Measurements from ENCODE around the gene MMS22L.

MMS22L gene

DNA sequence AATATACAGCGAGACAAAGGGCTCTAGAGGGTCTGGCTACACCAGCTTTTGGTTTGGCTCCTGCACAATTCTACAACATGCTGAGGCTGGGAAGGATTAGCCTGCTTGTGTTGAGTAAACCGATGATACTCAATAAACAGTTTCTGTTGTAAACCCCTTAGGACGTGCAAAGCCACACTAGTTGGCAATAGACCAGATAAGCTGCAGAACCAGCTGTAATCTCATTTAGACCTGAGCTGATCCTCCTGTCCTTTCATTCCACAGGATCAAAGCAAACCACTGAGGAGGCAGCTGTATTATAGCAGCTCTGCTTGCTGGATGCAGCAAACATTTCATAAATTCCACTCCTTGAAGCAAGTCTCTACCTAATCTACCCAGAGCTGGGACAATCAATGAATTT, 79.7 kb downstream of the MMS22L start:
- no peak overlapping the region for H2BK15ac ChIP-seq (replicated peaks; ENCODE audit: low read depth)
- peak; percentile 75 for DNase-seq
- no peaks in the 10 kb centered on the region for H3K79me1 ChIP-seq (ENCODE audit: low read length)
- H3K4me2 ChIP-seq (ENCODE audit: low read length), result no peak overlapping the region
- no peak overlapping the region for H2AK5ac ChIP-seq (ENCODE audit: low read length)
- H3K23ac ChIP-seq (ENCODE audit: low read length), result no peak overlapping the region
- no peak overlapping the region for H4K8ac ChIP-seq (ENCODE audit: low read depth, low read length)
- no peak overlapping the region for H4K5ac ChIP-seq (ENCODE audit: low read length)
- H3K4me3 ChIP-seq (ENCODE audit: low read length), result no peak overlapping the region
- no peak overlapping the region for H2BK120ac ChIP-seq (ENCODE audit: low read depth, low read length)
- no peaks in the 10 kb centered on the region for H3K79me2 ChIP-seq (ENCODE audit: control insufficient read depth, insufficient read depth, low read length)
- no peak overlapping the region for H3K4ac ChIP-seq (ENCODE audit: low read depth, low read length)
- no peak overlapping the region for H3K18ac ChIP-seq (ENCODE audit: low read length)
- H3K9ac ChIP-seq (ENCODE audit: low read length), result no peak overlapping the region
- H3K36me3 ChIP-seq (ENCODE audit: control insufficient read depth, insufficient read depth, low read length), result no peaks in the 10 kb centered on the region
- no peak overlapping the region for H2BK5ac ChIP-seq (ENCODE audit: low read length)
- H3K4me1 ChIP-seq (ENCODE audit: control insufficient read depth, low read depth, low read length), result no peaks in the 10 kb centered on the region
- no peak overlapping the region for H3K56ac ChIP-seq (ENCODE audit: low read length)
- no peaks in the 10 kb centered on the region for H3K27me3 ChIP-seq (ENCODE audit: insufficient read depth, low read length, poor library complexity)
- whole genome bisulfite sequencing (ENCODE audit: extremely low coverage, insufficient coverage, low lambda C conversion rate), result no CpG with 5 or more reads among the region's 3 CpGs
- no peak overlapping the region for H3K27ac ChIP-seq (ENCODE audit: low read depth, low read length)

DNA sequence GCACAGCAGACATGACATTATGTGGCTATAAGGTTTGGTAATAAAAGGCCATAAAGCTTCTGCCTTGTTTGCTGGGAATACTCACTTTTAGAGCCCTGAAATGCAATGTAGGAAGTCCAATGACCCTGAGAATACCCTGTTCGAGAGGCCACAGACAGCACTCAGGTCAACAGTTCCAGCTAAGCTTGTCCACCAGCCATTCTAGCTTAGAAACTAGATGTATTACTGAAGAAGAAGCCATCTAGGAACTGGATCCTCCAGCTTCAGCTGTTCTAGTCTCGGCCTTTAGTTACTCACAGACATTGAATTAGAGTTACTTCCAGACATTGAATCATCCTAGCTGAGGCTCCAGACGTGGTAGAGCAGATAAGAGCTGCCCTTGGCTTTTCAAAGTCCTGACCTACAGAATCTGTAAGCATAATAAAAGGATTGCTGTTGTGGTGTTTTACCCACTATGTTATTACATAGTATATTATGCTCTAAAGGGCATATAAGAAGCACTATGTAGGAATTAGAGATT, 84.9 kb downstream of the MMS22L start:
- no peaks in the 10 kb centered on the region for H3K79me2 ChIP-seq (ENCODE audit: control insufficient read depth, insufficient read depth, low read length)
- no peak overlapping the region for H3K4ac ChIP-seq (ENCODE audit: low read depth, low read length)
- no peak overlapping the region for H2BK5ac ChIP-seq (ENCODE audit: low read length)
- H3K4me3 ChIP-seq (ENCODE audit: low read length), result no peak overlapping the region
- no peak overlapping the region for H2BK120ac ChIP-seq (ENCODE audit: low read depth, low read length)
- no peak overlapping the region for H3K4me2 ChIP-seq (ENCODE audit: low read length)
- WGBS (ENCODE audit: extremely low coverage, insufficient coverage, low lambda C conversion rate), result no CpG with 5 or more reads among the region's 3 CpGs
- H3K9ac ChIP-seq (ENCODE audit: low read length), result no peak overlapping the region
- no peaks in the 10 kb centered on the region for H3K27me3 ChIP-seq (ENCODE audit: insufficient read depth, low read length, poor library complexity)
- H3K56ac ChIP-seq (ENCODE audit: low read length), result no peak overlapping the region
- no peak overlapping the region for H2AK5ac ChIP-seq (ENCODE audit: low read length)
- no peaks in the 10 kb centered on the region for H3K4me1 ChIP-seq (ENCODE audit: control insufficient read depth, low read depth, low read length)
- no peak overlapping the region for H2BK15ac ChIP-seq (replicated peaks; ENCODE audit: low read depth)
- peak; percentile 43 for DNase-seq
- H4K5ac ChIP-seq (ENCODE audit: low read length), result no peak overlapping the region
- no peak overlapping the region for H3K27ac ChIP-seq (ENCODE audit: low read depth, low read length)
- no peak overlapping the region for H3K23ac ChIP-seq (ENCODE audit: low read length)
- H4K8ac ChIP-seq (ENCODE audit: low read depth, low read length), result no peak overlapping the region
- no peak overlapping the region for H3K18ac ChIP-seq (ENCODE audit: low read length)
- H3K36me3 ChIP-seq (ENCODE audit: control insufficient read depth, insufficient read depth, low read length), result no peaks in the 10 kb centered on the region
- H3K79me1 ChIP-seq (ENCODE audit: low read length), result no peaks in the 10 kb centered on the region

DNA sequence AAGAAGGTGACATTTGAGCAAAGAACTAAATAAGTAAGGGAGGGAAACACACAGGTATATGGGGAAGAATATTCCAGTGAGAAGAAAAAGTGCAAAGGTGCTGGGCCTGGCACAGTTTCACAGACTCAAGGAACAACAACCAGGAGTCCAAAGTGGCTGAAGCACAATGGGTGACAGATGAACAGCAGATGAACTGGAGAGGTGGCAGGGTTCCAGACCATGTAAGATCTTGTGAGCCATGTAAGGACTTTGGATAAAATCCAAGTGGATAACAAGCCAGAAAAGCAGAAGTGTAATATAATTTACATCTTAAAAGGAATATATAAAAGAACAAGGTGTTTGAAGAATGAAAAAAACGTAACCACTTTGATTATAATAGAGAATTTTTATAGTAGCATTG, 87.9 kb downstream of the MMS22L start:
- Histone ChIP-seq H2AK5ac (ENCODE audit: low read length) (no peak overlapping the region), H3K9ac (ENCODE audit: low read length) (no peak overlapping the region), H3K4me1 (ENCODE audit: control insufficient read depth, low read depth, low read length) (no peaks in the 10 kb centered on the region), H3K4me3 (ENCODE audit: low read length) (no peak overlapping the region), H3K4me2 (ENCODE audit: low read length) (no peak overlapping the region), H3K23ac (ENCODE audit: low read length) (no peak overlapping the region), H3K18ac (ENCODE audit: low read length) (no peak overlapping the region), H3K4ac (ENCODE audit: low read depth, low read length) (no peak overlapping the region), H3K36me3 (ENCODE audit: control insufficient read depth, insufficient read depth, low read length) (no peaks in the 10 kb centered on the region), H3K79me1 (ENCODE audit: low read length) (no peaks in the 10 kb centered on the region), H4K5ac (ENCODE audit: low read length) (no peak overlapping the region), H3K27ac (ENCODE audit: low read depth, low read length) (no peak overlapping the region), H2BK120ac (ENCODE audit: low read depth, low read length) (no peak overlapping the region), H2BK5ac (ENCODE audit: low read length) (no peak overlapping the region), H2BK15ac (replicated peaks; ENCODE audit: low read depth) (no peak overlapping the region), H3K79me2 (ENCODE audit: control insufficient read depth, insufficient read depth, low read length) (no peaks in the 10 kb centered on the region), H3K56ac (ENCODE audit: low read length) (no peak overlapping the region), H4K8ac (ENCODE audit: low read depth, low read length) (no peak overlapping the region), H3K27me3 (ENCODE audit: insufficient read depth, low read length, poor library complexity) (no peaks in the 10 kb centered on the region)
- WGBS (ENCODE audit: extremely low coverage, insufficient coverage, low lambda C conversion rate), result no CpG with 5 or more reads among the region's 1 CpG
- no peak for DNase-seq

DNA sequence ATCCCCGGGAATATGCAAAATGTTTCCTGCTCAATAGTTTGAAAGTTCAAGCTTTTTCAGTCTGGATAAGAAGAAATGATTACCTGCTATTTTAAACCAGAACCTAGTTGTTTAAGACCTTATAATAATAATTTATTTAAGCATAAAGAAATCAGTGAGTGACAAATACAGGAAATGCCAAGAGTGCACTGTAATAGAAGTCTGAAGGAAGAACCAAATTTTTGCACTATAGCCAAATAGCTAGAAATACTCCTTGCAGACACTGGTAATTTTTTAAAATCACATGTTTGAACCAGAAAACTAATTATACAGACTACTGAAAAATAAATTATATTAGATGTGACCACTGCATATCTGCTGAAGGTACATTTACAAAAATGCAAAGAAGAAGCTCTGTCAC, 93.2 kb downstream of the MMS22L start:
- no peak for DNase-seq
- no peaks in the 10 kb centered on the region for H3K4me1 ChIP-seq (ENCODE audit: control insufficient read depth, low read depth, low read length)
- H4K5ac ChIP-seq (ENCODE audit: low read length), result no peak overlapping the region
- no peak overlapping the region for H3K18ac ChIP-seq (ENCODE audit: low read length)
- no peak overlapping the region for H3K9ac ChIP-seq (ENCODE audit: low read length)
- no peaks in the 10 kb centered on the region for H3K79me1 ChIP-seq (ENCODE audit: low read length)
- no peak overlapping the region for H4K8ac ChIP-seq (ENCODE audit: low read depth, low read length)
- H3K79me2 ChIP-seq (ENCODE audit: control insufficient read depth, insufficient read depth, low read length), result no peaks in the 10 kb centered on the region
- no peak overlapping the region for H2BK5ac ChIP-seq (ENCODE audit: low read length)
- H3K23ac ChIP-seq (ENCODE audit: low read length), result no peak overlapping the region
- H3K4me2 ChIP-seq (ENCODE audit: low read length), result no peak overlapping the region
- no peak overlapping the region for H2AK5ac ChIP-seq (ENCODE audit: low read length)
- H3K4me3 ChIP-seq (ENCODE audit: low read length), result no peak overlapping the region
- no CpG with 5 or more reads among the region's 1 CpG for WGBS (ENCODE audit: extremely low coverage, insufficient coverage, low lambda C conversion rate)
- no peak overlapping the region for H3K4ac ChIP-seq (ENCODE audit: low read depth, low read length)
- no peak overlapping the region for H2BK120ac ChIP-seq (ENCODE audit: low read depth, low read length)
- H3K36me3 ChIP-seq (ENCODE audit: control insufficient read depth, insufficient read depth, low read length), result no peaks in the 10 kb centered on the region
- H3K27ac ChIP-seq (ENCODE audit: low read depth, low read length), result no peak overlapping the region
- no peaks in the 10 kb centered on the region for H3K27me3 ChIP-seq (ENCODE audit: insufficient read depth, low read length, poor library complexity)
- no peak overlapping the region for H3K56ac ChIP-seq (ENCODE audit: low read length)
- H2BK15ac ChIP-seq (replicated peaks; ENCODE audit: low read depth), result no peak overlapping the region

DNA sequence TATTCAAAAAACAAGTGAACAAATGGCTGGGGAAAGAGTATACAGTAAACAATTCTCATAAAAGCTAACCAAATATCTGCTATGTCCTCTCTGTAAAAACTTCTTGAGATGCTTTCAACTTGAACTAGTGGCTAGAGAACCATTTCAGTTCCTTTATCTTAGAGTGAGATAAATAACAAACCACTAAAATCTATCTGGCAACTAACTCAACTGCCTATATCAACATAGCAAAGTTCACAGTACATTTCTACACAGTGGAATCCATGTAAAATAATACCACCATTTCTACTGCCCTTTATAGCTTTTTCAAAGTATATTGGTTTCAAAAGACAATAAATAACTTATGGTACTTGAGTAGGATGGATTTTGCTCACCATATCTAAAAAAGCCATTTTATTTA, 95.1 kb downstream of the MMS22L start:
- H3K4me1 ChIP-seq (ENCODE audit: control insufficient read depth, low read depth, low read length), result no peaks in the 10 kb centered on the region
- no peak overlapping the region for H2BK5ac ChIP-seq (ENCODE audit: low read length)
- DNase-seq, result no peak
- no peaks in the 10 kb centered on the region for H3K27me3 ChIP-seq (ENCODE audit: insufficient read depth, low read length, poor library complexity)
- no peak overlapping the region for H2BK120ac ChIP-seq (ENCODE audit: low read depth, low read length)
- H3K18ac ChIP-seq (ENCODE audit: low read length), result no peak overlapping the region
- H4K8ac ChIP-seq (ENCODE audit: low read depth, low read length), result no peak overlapping the region
- no peak overlapping the region for H3K23ac ChIP-seq (ENCODE audit: low read length)
- H3K4me3 ChIP-seq (ENCODE audit: low read length), result no peak overlapping the region
- H3K9ac ChIP-seq (ENCODE audit: low read length), result no peak overlapping the region
- H3K36me3 ChIP-seq (ENCODE audit: control insufficient read depth, insufficient read depth, low read length), result no peaks in the 10 kb centered on the region
- no peak overlapping the region for H3K4ac ChIP-seq (ENCODE audit: low read depth, low read length)
- no peak overlapping the region for H3K27ac ChIP-seq (ENCODE audit: low read depth, low read length)
- H2BK15ac ChIP-seq (replicated peaks; ENCODE audit: low read depth), result no peak overlapping the region
- H3K56ac ChIP-seq (ENCODE audit: low read length), result no peak overlapping the region
- no peak overlapping the region for H4K5ac ChIP-seq (ENCODE audit: low read length)
- no peaks in the 10 kb centered on the region for H3K79me2 ChIP-seq (ENCODE audit: control insufficient read depth, insufficient read depth, low read length)
- no peak overlapping the region for H2AK5ac ChIP-seq (ENCODE audit: low read length)
- H3K4me2 ChIP-seq (ENCODE audit: low read length), result no peak overlapping the region
- H3K79me1 ChIP-seq (ENCODE audit: low read length), result no peaks in the 10 kb centered on the region

DNA sequence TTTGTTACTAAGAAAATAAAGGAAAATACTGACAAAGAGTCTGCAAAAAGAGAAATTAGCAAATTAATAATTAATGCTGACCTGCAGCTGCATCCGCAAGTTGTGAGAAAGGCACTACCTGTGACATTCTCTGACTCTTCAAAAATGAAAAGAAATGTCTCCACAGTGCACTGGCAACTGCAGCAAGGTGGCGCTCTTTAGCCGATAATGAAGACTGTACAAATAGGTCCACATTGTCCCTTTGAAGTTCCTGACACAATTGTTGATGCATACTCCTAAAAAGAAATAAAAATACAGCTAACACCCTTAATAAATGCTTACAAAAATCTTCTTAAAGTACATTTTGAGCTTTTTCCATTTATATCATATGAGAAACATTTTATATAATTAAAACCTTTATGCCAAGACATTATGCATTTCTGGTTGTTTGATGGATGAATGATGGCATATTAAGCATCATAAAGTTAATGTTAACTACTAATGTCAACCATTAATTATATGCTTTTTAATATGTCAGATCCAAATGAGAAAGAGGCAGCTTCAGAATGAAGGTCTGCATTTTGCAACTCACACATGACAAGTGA, 96.5 kb downstream of the MMS22L start:
- peak; percentile 70 for DNase-seq
- Histone ChIP-seq H2BK15ac (replicated peaks; ENCODE audit: low read depth) (no peak overlapping the region), H3K79me1 (ENCODE audit: low read length) (no peaks in the 10 kb centered on the region), H3K9ac (ENCODE audit: low read length) (no peak overlapping the region), H4K5ac (ENCODE audit: low read length) (no peak overlapping the region), H2BK5ac (ENCODE audit: low read length) (no peak overlapping the region), H3K4ac (ENCODE audit: low read depth, low read length) (no peak overlapping the region), H3K4me2 (ENCODE audit: low read length) (no peak overlapping the region), H3K18ac (ENCODE audit: low read length) (no peak overlapping the region), H3K79me2 (ENCODE audit: control insufficient read depth, insufficient read depth, low read length) (no peaks in the 10 kb centered on the region), H3K27me3 (ENCODE audit: insufficient read depth, low read length, poor library complexity) (no peaks in the 10 kb centered on the region), H3K36me3 (ENCODE audit: control insufficient read depth, insufficient read depth, low read length) (no peaks in the 10 kb centered on the region), H3K27ac (ENCODE audit: low read depth, low read length) (no peak overlapping the region), H2BK120ac (ENCODE audit: low read depth, low read length) (no peak overlapping the region), H3K56ac (ENCODE audit: low read length) (no peak overlapping the region), H3K23ac (ENCODE audit: low read length) (no peak overlapping the region), H3K4me3 (ENCODE audit: low read length) (no peak overlapping the region), H2AK5ac (ENCODE audit: low read length) (no peak overlapping the region), H4K8ac (ENCODE audit: low read depth, low read length) (no peak overlapping the region), H3K4me1 (ENCODE audit: control insufficient read depth, low read depth, low read length) (no peaks in the 10 kb centered on the region)
- WGBS (ENCODE audit: extremely low coverage, insufficient coverage, low lambda C conversion rate), result no CpG with 5 or more reads among the region's 3 CpGs
